ACC112 (cell line): Measurements from ENCODE around the gene HSBP1L1.

Experiments used
- H2AFZ ChIP-seq: fragments of 200-600 bp; sonication (generic); one replicate; pipeline ENCODE4 v1.6.0; 2017; ENCODE audit warnings: antibody characterized with exemption, low read length; ENCODE audit not compliant: unreplicated experiment
- H3K27ac ChIP-seq: fragments of 200-600 bp; sonication (generic); 2 replicates; pipeline ENCODE4 v1.5.1; 2014; ENCODE audit warnings: low read depth, mild to moderate bottlenecking, antibody characterized with exemption, low read length, moderate library complexity
- H3K27me3 ChIP-seq: fragments of 200-600 bp; sonication (generic); 2 replicates; pipeline ENCODE4 v1.6.1; 2014; ENCODE audit warnings: mild to moderate bottlenecking, antibody characterized with exemption, low read length, moderate library complexity, mixed read lengths; ENCODE audit not compliant: insufficient read depth
- H3K36me3 ChIP-seq: fragments of 200-600 bp; sonication (generic); 2 replicates; pipeline ENCODE4 v1.6.1; 2016; ENCODE audit warnings: mild to moderate bottlenecking, antibody characterized with exemption, low read length, moderate library complexity, mixed read lengths; ENCODE audit not compliant: insufficient read depth
- H3K4me1 ChIP-seq: fragments of 200-600 bp; sonication (generic); one replicate; pipeline ENCODE4 v1.6.1; 2016; ENCODE audit warnings: low read length, mixed read lengths; ENCODE audit not compliant: insufficient read depth, unreplicated experiment, control insufficient read depth
- H3K4me3 ChIP-seq: fragments of 200-600 bp; sonication (generic); 2 replicates; pipeline ENCODE4 v1.5.1; 2014; ENCODE audit warnings: mild to moderate bottlenecking, low read depth, low read length
- H3K79me2 ChIP-seq: fragments of 200-600 bp; sonication (generic); one replicate; pipeline ENCODE4 v1.6.0; 2016; ENCODE audit warnings: low read length; ENCODE audit not compliant: control insufficient read depth, unreplicated experiment, insufficient read depth

Gene HSBP1L1

GRCh38 chr18:79940126-79940813 is 24.2 kb upstream of the HSBP1L1 start:
- H3K4me1 ChIP-seq, result no peaks in the 10 kb centered on the region

DNA sequence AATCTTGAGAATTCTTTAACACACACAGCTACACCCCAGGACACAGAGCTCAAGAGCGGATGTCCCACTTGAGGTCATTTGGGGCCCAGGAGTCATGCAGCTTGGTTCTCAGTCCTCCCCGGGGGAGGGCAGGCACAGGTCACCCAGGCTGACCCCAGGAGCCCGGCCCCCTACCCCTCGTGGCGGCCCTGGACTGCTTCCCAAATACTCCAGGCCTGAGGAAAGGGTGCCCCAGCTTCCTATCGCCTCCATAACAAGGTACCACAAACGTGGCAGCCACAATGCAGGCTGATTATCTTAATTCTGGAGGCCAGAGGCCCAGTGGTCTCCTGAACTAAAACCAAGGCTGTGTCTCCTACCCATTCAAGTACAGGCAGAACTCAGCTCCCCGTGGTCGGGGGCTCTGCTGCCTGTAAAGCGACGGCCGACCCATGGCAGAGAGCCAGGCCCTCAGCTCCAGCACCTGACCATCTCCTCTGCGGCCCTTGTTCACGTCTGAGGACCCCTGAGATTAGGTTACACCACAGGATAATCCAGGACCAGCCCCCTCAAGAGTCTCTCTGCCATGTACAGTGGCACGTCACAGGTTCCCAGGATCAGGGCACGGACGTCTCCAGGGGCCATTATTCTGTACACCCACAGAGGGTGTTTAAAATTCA is 23.5 kb upstream of the HSBP1L1 start:
- H3K27me3 ChIP-seq, result no peaks in the 10 kb centered on the region
- H3K4me3 ChIP-seq, result no peak overlapping the region
- peaks cover 17% of the 10 kb centered on the region for H3K36me3 ChIP-seq
- H3K4me1 ChIP-seq, result no peaks in the 10 kb centered on the region
- H3K79me2 ChIP-seq, result peaks cover 39% of the 10 kb centered on the region
- no peak overlapping the region for H3K27ac ChIP-seq
- no peak overlapping the region for H2AFZ ChIP-seq

More at GRCh38 chr18:79940126-79940813, 24.2 kb upstream of the HSBP1L1 start:
- Histone ChIP-seq H3K27me3 (no peaks in the 10 kb centered on the region), H2AFZ (no peak overlapping the region), H3K27ac (no peak overlapping the region), H3K36me3 (peaks cover 21% of the 10 kb centered on the region), H3K4me3 (no peak overlapping the region), H3K79me2 (peaks cover 44% of the 10 kb centered on the region)

- H2AFZ ChIP-seq, result no peak overlapping the region
- no peak overlapping the region for H3K4me3 ChIP-seq
- H3K79me2 ChIP-seq, result peaks cover 40% of the 10 kb centered on the region
- H3K27me3 ChIP-seq, result no peaks in the 10 kb centered on the region
- H3K36me3 ChIP-seq, result peaks cover 17% of the 10 kb centered on the region
- no peak overlapping the region for H3K27ac ChIP-seq
- H3K4me1 ChIP-seq, result no peaks in the 10 kb centered on the region
Measured at GRCh38 chr18:79941473-79942119, 22.8 kb upstream of the HSBP1L1 start.

GRCh38 chr18:79942211-79942610 is 22.2 kb upstream of the HSBP1L1 start:
- Histone ChIP-seq H3K36me3 (peaks cover 12% of the 10 kb centered on the region), H3K4me3 (no peak overlapping the region), H3K4me1 (no peaks in the 10 kb centered on the region), H3K27me3 (no peaks in the 10 kb centered on the region), H3K79me2 (peaks cover 35% of the 10 kb centered on the region), H2AFZ (no peak overlapping the region), H3K27ac (no peak overlapping the region)

GRCh38 chr18:79942786-79943607 is 21.4 kb upstream of the HSBP1L1 start:
- H3K79me2 ChIP-seq, result peaks cover 34% of the 10 kb centered on the region

DNA sequence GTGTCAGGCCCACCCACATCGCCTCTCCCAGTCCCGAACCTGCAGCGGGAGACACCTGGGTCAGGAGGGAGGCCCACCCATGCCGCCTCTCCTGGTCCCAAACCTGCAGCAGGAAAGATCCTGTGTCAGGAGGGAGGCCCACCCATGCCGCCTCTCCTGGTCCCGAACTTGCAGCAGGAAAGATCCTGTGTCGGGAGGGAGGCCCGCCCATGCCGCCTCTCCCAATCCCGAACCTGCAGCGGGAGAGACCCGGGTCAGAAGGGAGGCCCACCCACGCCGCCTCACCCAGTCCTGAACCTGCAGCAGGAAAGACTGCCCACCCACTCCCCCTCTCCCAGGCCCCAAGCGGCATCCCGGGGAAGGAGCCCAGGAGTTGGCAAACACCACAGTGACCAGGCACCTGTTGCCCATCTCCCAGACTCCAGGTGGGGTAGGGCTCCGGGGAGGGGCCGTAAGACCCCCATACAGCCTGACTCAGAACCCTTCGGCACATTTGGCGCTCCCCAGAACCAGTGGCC is 20.8 kb upstream of the HSBP1L1 start:
- Histone ChIP-seq H3K36me3 (peaks cover 9% of the 10 kb centered on the region), H3K27ac (no peak overlapping the region), H3K79me2 (peaks cover 35% of the 10 kb centered on the region)

More at GRCh38 chr18:79942786-79943607, 21.4 kb upstream of the HSBP1L1 start:
- Histone ChIP-seq H3K27me3 (no peaks in the 10 kb centered on the region), H3K4me1 (no peaks in the 10 kb centered on the region), H3K27ac (no peak overlapping the region), H3K4me3 (no peak overlapping the region), H3K36me3 (peaks cover 6% of the 10 kb centered on the region), H2AFZ (no peak overlapping the region)

GRCh38 chr18:79944126-79944731 is 20.2 kb upstream of the HSBP1L1 start:
- Histone ChIP-seq H3K36me3 (peaks cover 8% of the 10 kb centered on the region), H3K79me2 (peaks cover 39% of the 10 kb centered on the region), H3K27me3 (no peaks in the 10 kb centered on the region), H2AFZ (no peak overlapping the region), H3K4me3 (no peak overlapping the region), H3K27ac (no peak overlapping the region), H3K4me1 (no peaks in the 10 kb centered on the region)

More for the DNA sequence above, 20.8 kb upstream of the HSBP1L1 start:
- no peak overlapping the region for H3K4me3 ChIP-seq
- H2AFZ ChIP-seq, result no peak overlapping the region
- H3K27me3 ChIP-seq, result no peaks in the 10 kb centered on the region
- H3K4me1 ChIP-seq, result no peaks in the 10 kb centered on the region

- Histone ChIP-seq H3K4me3 (no peak overlapping the region), H3K27ac (no peak overlapping the region), H3K79me2 (peaks cover 44% of the 10 kb centered on the region), H2AFZ (no peak overlapping the region), H3K4me1 (no peaks in the 10 kb centered on the region), H3K36me3 (peaks cover 8% of the 10 kb centered on the region; the same call in 1 of the 2 replicates), H3K27me3 (no peaks in the 10 kb centered on the region)
Measured at GRCh38 chr18:79944746-79945117, 19.7 kb upstream of the HSBP1L1 start.

GRCh38 chr18:79945118-79946042 is 19.1 kb upstream of the HSBP1L1 start:
- Histone ChIP-seq H3K36me3 (peaks cover 8% of the 10 kb centered on the region; the same call in 1 of the 2 replicates), H3K27ac (no peak overlapping the region), H3K79me2 (peaks cover 45% of the 10 kb centered on the region), H3K27me3 (no peaks in the 10 kb centered on the region), H3K4me3 (no peak overlapping the region), H2AFZ (no peak overlapping the region), H3K4me1 (no peaks in the 10 kb centered on the region)
